Breast epithelium (tissue), 4 donors: Measurements from ENCODE around the gene TAF5L. TPM values are rescaled to one million over a fixed set of nuclear protein-coding genes. Genes with fewer than 3 reads are reported as not detected.

Experiments used
- DNase-seq, 2 donors: peaks; one replicate each; pipeline ENCODE4 v3.0.0-alpha.2; 2019; ENCODE audit warnings: low spot score in 2 of 2
- H3K27ac ChIP-seq, 2 donors: fragments of 200-600 bp; sonication (generic) in 1 of 2; one replicate each; pipeline ENCODE4 v1.5.1; 2016 to 2019; ENCODE audit warnings: mild to moderate bottlenecking in 1 of 2
- H3K27me3 ChIP-seq, 2 donors: fragments of 200-600 bp; sonication (generic) in 1 of 2; one replicate each; pipeline versions ENCODE4 v1.5.1 to v1.6.0; 2017 to 2019; ENCODE audit warnings: control low read depth in 1 of 2, mild to moderate bottlenecking in 1 of 2
- H3K36me3 ChIP-seq: fragments of 200-600 bp; one replicate; pipeline ENCODE4 v1.5.1; 2019
- H3K4me1 ChIP-seq, 2 donors: fragments of 200-600 bp; sonication (generic); one replicate each; pipeline ENCODE4 v1.5.1; 2016 to 2019; ENCODE audit warnings: control low read depth in 1 of 2
- H3K4me3 ChIP-seq, 3 donors: fragments of 200-600 bp; sonication (generic); 1 replicate in 2 of 3; 2 replicates in 1 of 3; pipeline ENCODE4 v1.5.1; 2016 to 2019; ENCODE audit warnings: mild to moderate bottlenecking in 3 of 3, moderate library complexity in 2 of 3
- H3K9me3 ChIP-seq, 2 donors: fragments of 200-600 bp; sonication (generic) in 1 of 2; one replicate each; pipeline ENCODE4 v1.5.1; 2016 to 2019; ENCODE audit warnings: control low read depth in 1 of 2
- CTCF ChIP-seq, 3 donors: fragments of 450-650 bp; IDR thresholded peaks; one replicate each; pipeline ENCODE4 v1.5.1; 2016 to 2017; ENCODE audit warnings: antibody characterized with exemption in 3 of 3, mild to moderate bottlenecking in 3 of 3, moderate library complexity in 3 of 3
- POLR2A ChIP-seq: fragments of 450-650 bp; IDR thresholded peaks from one replicate; pipeline ENCODE4 v1.6.1; 2016; ENCODE audit warnings: antibody characterized with exemption, mild to moderate bottlenecking, moderate library complexity
- POLR2AphosphoS5 ChIP-seq, 3 donors: sonication (generic); formaldehyde crosslinking; IDR thresholded peaks; one replicate each; pipeline ENCODE4 v1.6.1; 2017; ENCODE audit warnings: antibody characterized with exemption in 3 of 3
- intact Hi-C: fragments of 100-400 bp; cut with DNase I; formaldehyde crosslinking; loops from one replicate; pipeline ENCODE4 v1.15.1; 2023; ENCODE audit warnings: low total_unique reads
- total RNA-seq, 3 donors: library from RNA; depleted of rRNA; stranded (reverse); fragments of >200 nt; gene quantifications; one replicate each; pipeline ENCODE4 v1.1.0, GENCODE V29; 2016

TAF5L gene
- total RNA-seq, 3 donors from 2014 or later = 15.4 to 18.3 (median 16.3) TPM

GRCh38 chr1:229550812-229551567, 74.9 kb downstream of the TAF5L start:
- DNase-seq = no peak
- intact Hi-C loops = loop anchor here (10.0 kb wide), 1 partner anchor 74 kb away; the partner anchor contains the start of genes TAF5L and URB2
- no peaks in the 10 kb centered on the region for H3K4me1 ChIP-seq
- H3K36me3 ChIP-seq = no peaks in the 10 kb centered on the region
- no peaks in the 10 kb centered on the region for H3K9me3 ChIP-seq
- no peaks in the 10 kb centered on the region for H3K27me3 ChIP-seq
- TF ChIP-seq POLR2A (no peak), CTCF (IDR thresholded peaks at IDR 0.05) (no peak), POLR2AphosphoS5 (IDR thresholded peaks at IDR 0.05) (no peak)
- no peak overlapping the region for H3K4me3 ChIP-seq
- no peak overlapping the region for H3K27ac ChIP-seq

GRCh38 chr1:229547542-229547941, 78.4 kb downstream of the TAF5L start:
- H3K27ac ChIP-seq = no peak overlapping the region
- H3K9me3 ChIP-seq = no peaks in the 10 kb centered on the region
- H3K36me3 ChIP-seq = no peaks in the 10 kb centered on the region
- H3K4me3 ChIP-seq = no peak overlapping the region
- H3K27me3 ChIP-seq = no peaks in the 10 kb centered on the region
- TF ChIP-seq CTCF (IDR thresholded peaks at IDR 0.05) (no peak), POLR2A (no peak), POLR2AphosphoS5 (IDR thresholded peaks at IDR 0.05) (no peak)
- intact Hi-C loops = no loop called here
- DNase-seq = no peak
- no peaks in the 10 kb centered on the region for H3K4me1 ChIP-seq

- Histone ChIP-seq H3K4me3 (no peak overlapping the region), H3K27ac (no peak overlapping the region), H3K36me3 (no peaks in the 10 kb centered on the region), H3K4me1 (no peaks in the 10 kb centered on the region), H3K27me3 (no peaks in the 10 kb centered on the region), H3K9me3 (no peaks in the 10 kb centered on the region)
- intact Hi-C loops = no loop called here
- DNase-seq = no peak
- no peak for TF ChIP-seq POLR2A
- no peak for TF ChIP-seq CTCF (IDR thresholded peaks at IDR 0.05)
- TF ChIP-seq POLR2AphosphoS5 (IDR thresholded peaks at IDR 0.05) = no peak
These were observed 81.3 kb downstream of the TAF5L start for GRCh38 chr1:229544587-229544986.

Other genes with a start within 250 kb of the TAF5L start
- gene ACTA1, start 192.0 kb downstream of the TAF5L start, total RNA-seq = under 1 TPM in 1 of 3 donors, not detected in 2; 0.33 TPM
- gene NUP133, start 117.8 kb downstream of the TAF5L start, total RNA-seq = 10 to 100 TPM; 29.4 to 48.4 (median 31.8) TPM
- gene ABCB10, start 67.4 kb downstream of the TAF5L start, total RNA-seq = 10 to 100 TPM; 13.8 to 18.6 (median 17.0) TPM
- gene URB2, start 125 bp upstream of the TAF5L start, total RNA-seq = 10 to 100 TPM in 2 of 3 donors, 1 to 10 TPM in 1; 9.3 to 14.1 (median 12.7) TPM